CD4-positive, alpha-beta T cell treated with Interleukin-10 for 1 hour (primary cell): Measurements from ENCODE around the gene IMMP2L.
"Not testable (repeated sequence)": the region's sequence is repeated elsewhere in the genome, so short reads cannot be mapped to it uniquely, and the experiment has no call there.

Source experiments
- DNase-seq: peaks from one replicate; pipeline ENCODE4 v3.0.0-alpha.2; 2020

Gene IMMP2L

GRCh38 chr7:111251365-111251764 lies 310.9 kb downstream of the IMMP2L start:
- DNase-seq: not testable (repeated sequence)

DNA sequence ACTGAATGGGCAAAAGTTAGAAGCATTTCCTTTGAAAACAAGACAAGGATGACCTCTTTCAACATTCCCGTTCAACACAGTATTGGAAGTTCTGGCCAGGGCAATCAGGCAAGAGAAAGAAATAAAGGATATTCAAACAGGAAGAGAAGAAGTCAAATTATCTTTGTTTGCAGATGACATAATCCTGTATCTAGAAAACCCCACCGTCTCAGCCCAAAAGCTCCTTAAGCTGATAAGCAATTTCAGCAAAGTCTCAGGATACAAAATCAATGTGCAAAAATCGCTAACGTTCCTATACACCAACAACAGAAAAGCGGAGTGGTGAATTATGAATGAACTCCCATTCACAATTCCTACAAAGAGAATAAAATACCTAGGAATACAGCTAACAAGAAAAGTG lies 312.5 kb downstream of the IMMP2L start:
- not testable (repeated sequence) for DNase-seq

DNA sequence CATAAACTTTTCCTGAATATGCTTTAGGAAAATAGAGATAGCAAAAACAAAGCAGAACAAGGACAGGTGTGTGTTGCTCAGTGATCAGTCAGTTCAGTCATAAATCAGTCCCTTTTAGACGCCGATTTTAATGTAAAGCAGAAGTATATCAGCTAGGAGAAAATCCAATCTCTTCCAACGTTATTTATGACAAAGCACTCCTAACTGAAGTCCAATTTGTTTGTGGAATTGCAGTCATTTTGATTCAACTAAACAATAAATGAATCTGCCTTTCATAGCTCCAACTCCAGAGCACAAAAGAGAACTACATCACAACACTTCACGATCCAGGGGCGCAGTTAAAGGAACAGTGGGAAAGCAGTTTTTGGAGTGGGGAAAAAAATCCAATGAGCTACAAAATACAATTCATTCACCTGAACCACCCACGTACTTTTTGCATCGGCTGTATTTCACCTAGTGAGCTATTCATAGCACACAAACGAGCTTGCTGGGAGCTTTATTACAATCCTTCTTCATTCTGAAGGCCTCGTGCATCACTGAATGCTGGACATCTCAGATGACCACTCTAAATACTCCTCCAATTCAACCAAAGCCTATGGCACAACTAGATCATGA lies 320.0 kb downstream of the IMMP2L start:
- DNase-seq: no peak

DNA sequence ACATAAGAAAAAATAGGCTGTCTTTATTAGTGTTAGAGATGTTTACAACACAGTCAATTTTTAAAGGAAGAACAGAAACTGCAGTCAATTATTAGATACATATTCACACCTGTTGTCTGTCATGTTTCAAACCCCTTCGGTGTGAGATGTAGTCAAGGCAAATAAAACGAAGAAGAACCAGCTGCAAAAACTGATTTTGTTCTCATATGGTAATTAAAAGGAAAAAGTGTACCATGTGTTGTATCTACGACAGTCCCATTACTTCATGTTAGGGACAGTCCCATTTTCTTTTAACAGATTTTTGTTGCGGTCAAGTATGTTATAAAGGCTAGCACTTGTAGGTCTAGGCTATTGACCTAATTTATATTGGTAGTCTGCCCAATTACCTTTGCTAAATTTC lies 321.9 kb downstream of the IMMP2L start:
- no peak for DNase-seq

DNA sequence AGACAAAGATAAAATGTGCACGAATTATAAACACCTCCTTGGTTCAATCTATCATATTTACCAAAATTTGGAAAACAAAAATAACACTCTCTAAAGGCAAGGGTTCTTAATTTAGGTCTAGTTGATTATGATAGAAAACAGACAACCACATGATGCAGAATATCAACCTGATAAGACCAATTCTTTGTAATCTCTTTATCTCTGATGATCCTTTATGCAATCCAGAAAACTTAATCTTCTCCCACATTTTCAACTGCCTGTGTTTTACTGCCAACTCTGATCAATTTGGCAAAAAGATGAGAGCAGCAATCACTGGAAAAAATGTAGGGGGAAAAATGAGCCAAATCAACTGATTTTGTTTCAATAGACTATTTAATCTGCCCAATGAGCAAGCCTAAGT lies 322.9 kb downstream of the IMMP2L start:
- DNase-seq: no peak

DNA sequence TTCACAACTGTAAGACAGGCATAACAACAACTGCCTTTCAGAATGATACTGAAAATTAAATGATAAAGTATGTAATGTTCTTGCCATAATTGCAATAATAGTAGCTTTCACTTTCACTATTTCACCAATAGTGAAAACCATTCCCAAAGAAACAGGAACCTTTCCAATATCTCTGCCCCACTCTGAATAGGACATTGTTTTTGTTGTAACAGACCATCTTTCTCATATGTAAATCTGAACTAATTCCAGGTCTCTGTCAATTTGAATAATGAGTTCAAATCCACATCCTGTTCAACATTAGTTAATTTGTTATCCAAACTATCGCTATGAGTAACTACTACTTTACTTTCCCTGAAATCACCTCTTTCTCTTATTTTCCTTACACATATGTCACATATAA lies 323.4 kb downstream of the IMMP2L start:
- DNase-seq: no peak

- no peak for DNase-seq
Observed at GRCh38 chr7:111235709-111236108, 326.6 kb downstream of the IMMP2L start.

DNA sequence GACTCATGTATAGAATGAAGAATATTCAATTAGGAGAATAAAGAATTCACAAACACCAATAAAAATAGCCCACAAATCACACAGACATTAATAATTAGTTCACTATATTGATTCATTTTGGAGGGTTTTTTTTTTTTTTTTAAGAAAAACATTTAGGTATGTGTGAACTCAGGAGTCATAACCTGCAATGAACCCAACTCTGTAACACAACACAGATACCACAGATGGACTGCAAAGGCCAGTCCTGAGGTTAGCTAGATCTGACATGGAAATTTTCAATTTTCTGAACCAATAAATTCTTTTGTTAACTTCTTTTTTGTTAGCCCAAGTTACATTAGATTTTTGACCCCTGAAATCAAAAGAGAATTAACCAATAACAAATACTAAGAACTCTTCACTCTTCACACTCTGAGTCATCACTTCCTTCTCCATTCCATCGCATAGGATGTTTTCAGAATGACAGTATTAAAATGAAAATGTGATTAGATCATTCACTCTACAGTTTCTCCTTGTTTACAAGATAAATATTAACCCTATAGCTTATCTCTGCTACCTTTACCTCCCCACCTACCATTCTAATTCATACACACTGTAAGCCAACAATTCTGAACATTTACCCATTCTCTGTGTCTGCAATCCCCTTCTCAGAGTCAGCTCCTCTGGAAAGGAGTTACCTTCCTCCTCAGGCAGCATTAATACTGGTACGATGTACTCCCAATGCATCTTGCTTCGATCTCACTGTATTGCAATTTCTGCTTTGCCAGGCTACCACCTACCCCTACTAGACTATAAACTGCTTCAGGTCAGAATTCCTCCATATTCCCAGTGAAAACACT lies 329.8 kb downstream of the IMMP2L start:
- DNase-seq: no peak

- DNase-seq: no peak
Observed at GRCh38 chr7:111229916-111230315, 332.4 kb downstream of the IMMP2L start.

DNA sequence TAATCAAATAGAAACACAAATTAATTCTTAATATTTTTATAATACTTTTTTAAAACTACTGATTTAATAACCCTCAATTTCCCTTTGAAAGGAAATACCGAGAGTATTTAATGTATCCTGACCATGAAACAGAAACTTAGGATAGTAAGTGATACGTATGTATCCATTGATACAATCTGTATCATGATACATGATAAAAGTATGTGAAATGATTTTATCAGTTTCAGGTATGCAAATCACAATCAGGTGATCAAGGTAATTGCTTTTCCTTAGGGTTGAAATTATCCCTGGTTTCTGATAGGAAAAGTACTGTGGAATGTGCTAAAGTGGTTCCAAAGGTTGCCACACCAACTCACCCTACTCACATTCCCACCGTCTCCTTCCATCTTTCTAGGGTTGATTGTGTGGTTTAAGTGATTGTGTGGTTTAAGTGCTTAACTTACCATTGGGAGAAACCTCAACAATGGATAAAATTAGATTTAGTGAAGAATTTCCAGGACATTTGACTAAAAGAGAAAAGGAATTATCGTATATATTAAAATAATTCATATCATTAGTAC lies 333.0 kb downstream of the IMMP2L start:
- DNase-seq: no peak

GRCh38 chr7:111228437-111228836 lies 333.9 kb downstream of the IMMP2L start:
- no peak for DNase-seq

GRCh38 chr7:111226800-111227199 lies 335.5 kb downstream of the IMMP2L start:
- no peak for DNase-seq

GRCh38 chr7:111224354-111225231 lies 337.7 kb downstream of the IMMP2L start:
- DNase-seq: no peak

DNA sequence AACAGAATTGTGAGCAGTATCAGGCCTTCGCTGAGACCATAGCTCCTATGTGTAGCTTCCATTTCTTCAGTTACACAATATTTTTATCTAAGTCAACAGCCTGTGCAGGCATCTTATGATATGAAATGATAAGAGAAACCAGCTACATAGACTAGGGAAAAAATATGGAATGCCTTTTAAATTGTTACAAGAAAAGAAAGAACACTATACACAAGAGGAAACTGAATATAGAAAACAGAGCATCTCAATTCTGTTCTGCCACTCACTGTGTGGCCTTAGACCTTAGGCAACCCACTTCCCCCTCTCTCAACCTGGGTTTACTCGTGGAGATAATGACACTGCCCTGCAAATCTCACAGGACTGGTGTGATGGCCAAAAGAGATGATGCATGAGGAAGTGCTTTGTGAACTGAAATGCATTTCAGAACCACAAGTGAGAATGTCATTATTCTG lies 338.5 kb downstream of the IMMP2L start:
- no peak for DNase-seq

DNA sequence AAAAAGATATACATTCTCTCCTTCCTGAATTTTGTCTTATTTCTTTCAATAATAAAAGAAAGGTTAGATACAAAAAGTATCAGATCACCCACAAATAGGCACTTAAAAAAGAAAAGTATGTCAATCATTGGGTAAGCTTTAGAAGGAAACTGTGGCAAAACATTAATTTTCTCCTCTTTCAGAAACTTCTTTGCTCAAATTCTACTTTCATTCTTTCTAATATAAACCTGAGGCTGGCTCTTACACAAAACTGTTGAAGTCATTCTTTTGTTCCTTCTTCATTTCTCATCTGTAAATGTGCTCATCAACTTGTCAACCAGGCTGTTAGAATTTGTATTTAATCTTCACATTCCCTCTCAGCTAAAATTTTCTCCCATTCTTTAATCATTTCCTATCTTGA lies 346.7 kb downstream of the IMMP2L start:
- no peak for DNase-seq

DNA sequence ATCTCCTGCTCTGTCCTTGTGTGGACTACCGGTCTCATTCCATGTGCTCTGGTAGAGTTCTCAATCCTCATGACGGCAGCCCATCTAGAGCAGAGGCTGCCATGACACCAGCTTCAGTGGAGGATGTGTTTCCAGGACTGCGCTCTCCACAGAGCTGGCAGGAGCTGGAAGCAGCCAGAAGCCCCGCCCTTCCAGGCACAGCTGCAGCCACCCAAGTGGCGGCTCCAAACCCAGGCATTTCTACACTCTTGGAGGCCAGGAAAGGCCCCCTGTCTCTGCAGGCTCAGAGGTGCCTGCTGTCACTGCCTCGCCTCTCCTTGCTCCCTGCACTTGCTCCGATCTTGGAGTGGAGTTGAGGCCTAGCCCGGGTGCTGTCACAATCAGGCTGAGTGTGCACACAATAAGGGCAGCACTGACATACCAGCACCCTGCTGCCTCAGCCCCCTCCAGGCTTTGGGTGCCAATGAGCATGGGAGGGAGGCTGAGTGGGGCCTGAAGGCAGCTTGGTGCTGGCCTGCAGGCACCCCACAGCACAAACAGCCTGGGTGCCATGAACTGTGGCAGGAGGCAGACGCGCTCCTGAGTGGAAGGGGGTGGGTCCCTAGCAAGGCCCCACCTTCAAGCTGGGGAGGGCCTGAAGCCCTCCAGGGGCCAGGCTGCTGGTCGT lies 349.3 kb downstream of the IMMP2L start:
- no peak for DNase-seq

DNA sequence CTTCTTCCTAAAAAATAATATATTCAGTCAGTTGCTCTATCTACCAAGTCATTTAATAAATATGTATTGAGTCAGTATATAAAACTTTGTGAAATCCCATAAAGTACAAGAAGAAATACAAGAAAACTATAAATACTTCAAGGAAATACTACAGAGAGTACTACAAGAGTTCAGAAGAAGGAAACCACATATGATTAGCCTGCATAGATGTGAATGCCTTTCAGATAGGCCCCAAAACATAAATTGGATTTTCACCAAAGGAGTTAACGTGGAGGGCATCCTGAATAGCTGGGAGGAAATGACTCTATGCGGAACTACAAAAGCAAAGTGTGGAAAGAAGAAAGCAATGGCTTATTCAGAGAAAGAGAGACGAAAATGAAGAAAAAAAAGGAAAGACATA lies 351.3 kb downstream of the IMMP2L start:
- no peak for DNase-seq

- DNase-seq: no peak
Observed at GRCh38 chr7:111210043-111210442, 352.2 kb downstream of the IMMP2L start.

GRCh38 chr7:111205251-111205650 lies 357.0 kb downstream of the IMMP2L start:
- DNase-seq: no peak

GRCh38 chr7:111202321-111202720 lies 360.0 kb downstream of the IMMP2L start:
- DNase-seq: no peak

GRCh38 chr7:111199643-111200042 lies 362.6 kb downstream of the IMMP2L start:
- no peak for DNase-seq

DNA sequence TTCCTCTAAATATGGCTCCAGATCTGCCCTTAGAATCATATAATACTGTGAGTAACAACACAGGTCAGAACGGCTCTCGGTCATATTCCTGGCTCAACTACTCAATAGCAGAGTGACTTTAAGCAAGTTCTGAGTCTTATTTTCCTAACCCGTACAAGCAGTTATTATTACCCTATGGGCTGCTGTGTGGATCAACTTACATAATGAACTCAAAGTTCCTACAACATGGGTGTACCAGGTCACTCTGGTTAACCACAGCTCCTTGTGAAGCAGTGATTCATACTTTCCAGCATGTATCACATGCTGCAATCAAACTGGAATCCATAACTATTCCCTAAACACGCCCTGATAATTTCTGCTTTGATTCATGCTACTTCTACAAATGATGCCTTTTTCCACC lies 364.0 kb downstream of the IMMP2L start:
- no peak for DNase-seq

- DNase-seq: no peak
Observed at GRCh38 chr7:111196655-111197054, 365.6 kb downstream of the IMMP2L start.
